ENCODE measurements around the gene EGR2.

The EGR2 gene
- long read RNA-seq, partial matches to known transcripts = 0 of 1 reads
- long read RNA-seq, other reads (novel, unspliced or antisense) = 0 of 1 reads

DNA sequence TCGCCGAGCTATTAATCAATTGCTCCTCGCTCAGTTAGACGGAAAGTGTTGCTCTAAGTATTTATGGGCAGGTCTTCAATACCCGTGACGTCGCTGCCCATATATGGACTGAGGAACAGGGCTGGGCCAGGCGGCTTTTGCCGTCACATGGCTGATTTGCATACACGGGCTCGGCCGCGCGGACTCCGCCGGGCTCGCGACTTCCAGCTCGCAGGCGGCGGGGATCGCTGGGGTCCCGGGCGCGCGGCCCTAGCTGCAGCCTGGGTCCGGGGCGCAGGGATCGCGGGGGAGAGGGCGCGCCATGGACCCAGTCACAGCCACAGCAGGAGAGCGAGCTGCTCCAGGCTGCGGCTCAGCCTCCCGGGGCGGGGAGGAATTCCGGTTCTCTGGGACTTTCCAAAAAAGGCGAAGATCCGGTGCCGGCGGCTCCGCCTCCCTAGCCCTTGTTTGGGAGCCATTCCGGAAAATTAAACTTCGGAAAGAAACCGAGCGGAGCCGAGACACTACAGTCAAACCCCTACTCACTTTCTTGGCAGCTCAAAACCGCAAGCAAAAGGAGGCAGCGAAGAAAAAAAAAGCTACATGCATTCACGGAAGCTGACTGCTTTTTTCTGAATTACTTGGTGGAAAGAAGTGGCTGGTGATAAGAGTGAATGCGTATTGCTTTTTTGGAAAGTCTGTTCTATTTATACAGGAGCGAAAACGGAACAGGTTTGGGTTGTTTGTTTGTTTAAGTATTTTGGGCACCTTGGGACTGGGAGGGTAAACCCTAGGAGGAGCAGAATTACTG lies at the start of gene EGR2:
EGR2 (minus strand) TSS at position 36 of the 790 bp plus-strand sequence. CDS start 337 bp downstream, outside the sequence.
- TF ChIP-seq SPI1 (IDR thresholded peaks at IDR 0.05; ENCODE audit: borderline replicate concordance, low read depth) (peak; percentile 22; the same call in 1 of the 2 replicates), POLR2AphosphoS5 (IDR thresholded peaks at IDR 0.05; ENCODE audit: low read depth) (no peak)
- peaks cover 43% of the 10 kb centered on the region for H3K27me3 ChIP-seq (ENCODE audit: insufficient read depth, poor library complexity, severe bottlenecking)
- H3K27ac ChIP-seq (replicated peaks) = peak within 1 kb of the TSS; percentile 57
- peak; percentile 71 to 94 for DNase-seq (ENCODE audit: low read depth in 1 of 2, low spot score in 1 of 2)
- peak within 1 kb of the TSS; percentile 62 for H3K4me3 ChIP-seq (replicated peaks; ENCODE audit: insufficient read depth, low read length)

DNA sequence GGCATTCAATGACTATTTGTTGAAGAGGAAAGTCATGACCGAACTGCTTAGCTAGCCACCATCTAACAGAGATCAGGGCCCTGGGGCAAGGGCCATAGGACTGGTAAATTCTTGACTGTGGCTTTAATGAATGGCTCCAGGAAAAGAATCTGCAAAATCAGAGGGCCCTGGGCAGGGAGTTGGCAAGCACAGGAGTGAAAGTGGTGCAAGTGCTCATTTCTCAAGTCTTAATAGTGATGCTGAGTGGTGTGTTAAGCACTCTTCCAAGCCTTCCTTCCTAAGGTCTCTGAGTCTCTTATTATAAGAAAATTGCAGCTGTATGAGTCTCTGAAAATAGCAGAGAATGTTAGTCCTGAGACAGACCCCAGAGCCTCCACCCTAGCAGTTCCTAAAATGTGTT lies 46.3 kb upstream of the EGR2 start:
- H3K4me3 ChIP-seq (replicated peaks; ENCODE audit: insufficient read depth, low read length) = no peak overlapping the region
- DNase-seq (ENCODE audit: low read depth in 1 of 2, low spot score in 1 of 2) = no peak
- H3K27me3 ChIP-seq (ENCODE audit: insufficient read depth, poor library complexity, severe bottlenecking) = no peaks in the 10 kb centered on the region
- TF ChIP-seq, protein P1, sequence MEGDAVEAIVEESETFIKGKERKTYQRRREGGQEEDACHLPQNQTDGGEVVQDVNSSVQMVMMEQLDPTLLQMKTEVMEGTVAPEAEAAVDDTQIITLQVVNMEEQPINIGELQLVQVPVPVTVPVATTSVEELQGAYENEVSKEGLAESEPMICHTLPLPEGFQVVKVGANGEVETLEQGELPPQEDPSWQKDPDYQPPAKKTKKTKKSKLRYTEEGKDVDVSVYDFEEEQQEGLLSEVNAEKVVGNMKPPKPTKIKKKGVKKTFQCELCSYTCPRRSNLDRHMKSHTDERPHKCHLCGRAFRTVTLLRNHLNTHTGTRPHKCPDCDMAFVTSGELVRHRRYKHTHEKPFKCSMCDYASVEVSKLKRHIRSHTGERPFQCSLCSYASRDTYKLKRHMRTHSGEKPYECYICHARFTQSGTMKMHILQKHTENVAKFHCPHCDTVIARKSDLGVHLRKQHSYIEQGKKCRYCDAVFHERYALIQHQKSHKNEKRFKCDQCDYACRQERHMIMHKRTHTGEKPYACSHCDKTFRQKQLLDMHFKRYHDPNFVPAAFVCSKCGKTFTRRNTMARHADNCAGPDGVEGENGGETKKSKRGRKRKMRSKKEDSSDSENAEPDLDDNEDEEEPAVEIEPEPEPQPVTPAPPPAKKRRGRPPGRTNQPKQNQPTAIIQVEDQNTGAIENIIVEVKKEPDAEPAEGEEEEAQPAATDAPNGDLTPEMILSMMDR (IDR thresholded peaks at IDR 0.05; ENCODE audit: insufficient read depth, low read length) = no peak
- TF ChIP-seq SPI1 (IDR thresholded peaks at IDR 0.05; ENCODE audit: borderline replicate concordance, low read depth) = no peak
- TF ChIP-seq, protein P2, sequence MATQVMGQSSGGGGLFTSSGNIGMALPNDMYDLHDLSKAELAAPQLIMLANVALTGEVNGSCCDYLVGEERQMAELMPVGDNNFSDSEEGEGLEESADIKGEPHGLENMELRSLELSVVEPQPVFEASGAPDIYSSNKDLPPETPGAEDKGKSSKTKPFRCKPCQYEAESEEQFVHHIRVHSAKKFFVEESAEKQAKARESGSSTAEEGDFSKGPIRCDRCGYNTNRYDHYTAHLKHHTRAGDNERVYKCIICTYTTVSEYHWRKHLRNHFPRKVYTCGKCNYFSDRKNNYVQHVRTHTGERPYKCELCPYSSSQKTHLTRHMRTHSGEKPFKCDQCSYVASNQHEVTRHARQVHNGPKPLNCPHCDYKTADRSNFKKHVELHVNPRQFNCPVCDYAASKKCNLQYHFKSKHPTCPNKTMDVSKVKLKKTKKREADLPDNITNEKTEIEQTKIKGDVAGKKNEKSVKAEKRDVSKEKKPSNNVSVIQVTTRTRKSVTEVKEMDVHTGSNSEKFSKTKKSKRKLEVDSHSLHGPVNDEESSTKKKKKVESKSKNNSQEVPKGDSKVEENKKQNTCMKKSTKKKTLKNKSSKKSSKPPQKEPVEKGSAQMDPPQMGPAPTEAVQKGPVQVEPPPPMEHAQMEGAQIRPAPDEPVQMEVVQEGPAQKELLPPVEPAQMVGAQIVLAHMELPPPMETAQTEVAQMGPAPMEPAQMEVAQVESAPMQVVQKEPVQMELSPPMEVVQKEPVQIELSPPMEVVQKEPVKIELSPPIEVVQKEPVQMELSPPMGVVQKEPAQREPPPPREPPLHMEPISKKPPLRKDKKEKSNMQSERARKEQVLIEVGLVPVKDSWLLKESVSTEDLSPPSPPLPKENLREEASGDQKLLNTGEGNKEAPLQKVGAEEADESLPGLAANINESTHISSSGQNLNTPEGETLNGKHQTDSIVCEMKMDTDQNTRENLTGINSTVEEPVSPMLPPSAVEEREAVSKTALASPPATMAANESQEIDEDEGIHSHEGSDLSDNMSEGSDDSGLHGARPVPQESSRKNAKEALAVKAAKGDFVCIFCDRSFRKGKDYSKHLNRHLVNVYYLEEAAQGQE (IDR thresholded peaks at IDR 0.05; ENCODE audit: insufficient replicate concordance, low read depth) = no peak
- TF ChIP-seq GABPA (IDR thresholded peaks at IDR 0.05; ENCODE audit: low read depth) = no peak
- no peak for TF ChIP-seq POLR2AphosphoS5 (IDR thresholded peaks at IDR 0.05; ENCODE audit: low read depth)
- H3K27ac ChIP-seq (replicated peaks) = no peak overlapping the region

DNA sequence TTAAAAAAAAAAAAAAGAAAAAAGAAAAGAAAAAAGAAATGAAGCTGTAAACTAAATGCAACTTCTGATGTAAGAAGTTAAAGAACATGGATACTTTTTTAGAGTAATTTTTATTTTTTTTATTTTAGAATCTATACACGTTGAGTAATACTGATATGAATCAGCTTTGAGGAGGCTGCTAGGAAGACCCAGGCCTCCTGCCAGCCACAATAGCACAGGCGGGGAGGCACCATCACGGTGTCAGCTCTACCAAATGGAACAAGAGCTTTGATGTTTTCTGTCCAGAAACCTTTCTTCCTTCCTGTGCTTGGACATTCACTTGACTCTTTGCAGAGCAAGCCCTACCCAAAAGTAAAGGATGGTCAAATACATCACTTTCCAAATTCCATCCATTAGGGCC lies 45.3 kb upstream of the EGR2 start:
- H3K4me3 ChIP-seq (replicated peaks; ENCODE audit: insufficient read depth, low read length) = no peak overlapping the region
- H3K27me3 ChIP-seq (ENCODE audit: insufficient read depth, poor library complexity, severe bottlenecking) = no peaks in the 10 kb centered on the region
- TF ChIP-seq SPI1 (IDR thresholded peaks at IDR 0.05; ENCODE audit: borderline replicate concordance, low read depth) (no peak), GABPA (IDR thresholded peaks at IDR 0.05; ENCODE audit: low read depth) (no peak), POLR2AphosphoS5 (IDR thresholded peaks at IDR 0.05; ENCODE audit: low read depth) (no peak)
- TF ChIP-seq, protein P2 (IDR thresholded peaks at IDR 0.05; ENCODE audit: insufficient replicate concordance, low read depth) = no peak
- TF ChIP-seq, protein P1 (IDR thresholded peaks at IDR 0.05; ENCODE audit: insufficient read depth, low read length) = no peak
- no peak for DNase-seq (ENCODE audit: low read depth in 1 of 2, low spot score in 1 of 2)
- no peak overlapping the region for H3K27ac ChIP-seq (replicated peaks)

DNA sequence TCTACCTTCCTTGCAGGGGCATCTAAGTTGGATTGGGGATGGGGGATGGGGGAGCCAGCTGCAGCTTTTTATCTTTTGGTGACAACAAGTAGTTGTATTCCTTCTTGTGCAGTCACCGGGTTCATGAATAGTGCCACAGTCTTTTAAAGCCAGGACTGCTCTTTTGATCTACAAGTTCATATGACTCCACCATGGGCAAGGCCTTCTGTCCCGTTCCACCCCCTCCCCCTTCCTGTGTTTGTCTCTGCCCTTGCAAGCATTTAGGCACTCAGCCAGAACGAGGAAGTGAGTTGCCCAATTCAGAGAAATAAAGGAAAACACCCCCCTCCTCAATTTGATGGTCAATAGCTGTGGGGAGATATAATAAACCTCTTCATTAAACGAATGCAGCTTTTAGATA lies 44.8 kb upstream of the EGR2 start:
- TF ChIP-seq, protein P1 (IDR thresholded peaks at IDR 0.05; ENCODE audit: insufficient read depth, low read length) = no peak
- TF ChIP-seq, protein P2 (IDR thresholded peaks at IDR 0.05; ENCODE audit: insufficient replicate concordance, low read depth) = no peak
- 0 out of 2 replicates have a peak, but pooled peaks have one; percentile 22 for TF ChIP-seq SPI1 (IDR thresholded peaks at IDR 0.05; ENCODE audit: borderline replicate concordance, low read depth)

More for the DNA sequence above, 44.8 kb upstream of the EGR2 start:
- no peak overlapping the region for H3K4me3 ChIP-seq (replicated peaks; ENCODE audit: insufficient read depth, low read length)
- no peak overlapping the region for H3K27ac ChIP-seq (replicated peaks)
- DNase-seq (ENCODE audit: low read depth in 1 of 2, low spot score in 1 of 2) = peak in 1 of 2 experiments; percentile 50
- no peaks in the 10 kb centered on the region for H3K27me3 ChIP-seq (ENCODE audit: insufficient read depth, poor library complexity, severe bottlenecking)
